Measurements from ENCODE around the gene RWDD1. TPM values are rescaled to one million over a fixed set of nuclear protein-coding genes. Genes with fewer than 3 reads are reported as not detected.

RWDD1 gene
- total and polyA plus RNA-seq, 2 donors (not counting 1 experiment from before 2014, with no cell fraction given), result 22.8 to 60.3 TPM

DNA sequence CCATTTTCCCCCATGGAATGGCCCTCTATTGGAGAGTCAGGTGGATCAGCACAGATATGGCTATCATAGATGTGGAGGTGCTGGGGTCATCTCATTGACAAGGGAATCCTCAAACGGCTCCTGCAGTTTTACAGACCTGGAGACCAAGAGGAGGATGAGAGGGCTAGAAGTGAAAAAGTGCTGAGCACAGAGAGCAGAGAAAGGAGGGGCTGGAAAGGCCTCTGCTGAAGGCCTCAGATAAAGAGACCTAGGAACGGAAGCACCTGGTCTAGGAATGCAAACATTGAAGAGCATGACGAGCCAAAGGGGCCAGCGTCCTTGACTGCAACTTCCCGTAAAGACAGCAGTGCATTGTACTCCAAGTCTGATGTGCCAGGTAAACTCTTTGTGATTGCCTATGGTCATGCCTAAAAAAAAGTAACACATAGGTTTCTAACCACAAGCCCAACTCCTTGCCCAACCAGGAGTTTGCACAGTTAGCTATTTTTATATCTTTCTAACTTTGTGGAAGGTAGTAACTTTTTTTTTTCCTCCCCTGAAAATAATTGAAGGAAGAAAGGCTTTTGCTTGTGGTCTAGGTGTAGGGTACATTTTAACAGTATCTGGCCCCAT, 60.2 kb downstream of the RWDD1 start:
- Histone ChIP-seq H3K9me3 (ENCODE audit: control insufficient read depth, insufficient read depth, low read depth, low read length) (no peaks in the 10 kb centered on the region), H3K36me3 (ENCODE audit: control insufficient read depth, insufficient read depth, low read length) (no peaks in the 10 kb centered on the region), H3K9ac (ENCODE audit: insufficient read depth, low read length) (no peak overlapping the region), H3K27me3 (ENCODE audit: control insufficient read depth, insufficient read depth, low read length) (no peaks in the 10 kb centered on the region), H3K4me1 (ENCODE audit: control insufficient read depth, extremely low read depth, insufficient read depth, low read length) (no peaks in the 10 kb centered on the region), H4K20me1 (ENCODE audit: control insufficient read depth, extremely low read depth, insufficient read depth, low read length) (no peaks in the 10 kb centered on the region), H3K27ac (ENCODE audit: insufficient read depth, low read length) (no peak overlapping the region), H3K79me2 (ENCODE audit: control insufficient read depth, insufficient read depth, low read length) (no peaks in the 10 kb centered on the region), H2AFZ (ENCODE audit: low read length) (no peak overlapping the region), H3K4me3 (replicated peaks in 1 of 4; ENCODE audit: control extremely low read depth in 1 of 4, insufficient read depth in 1 of 4, low read depth in 3 of 4, low read length in 4 of 4) (no peak overlapping the region), H3K4me2 (ENCODE audit: extremely low read depth, insufficient read depth, low read length) (no peak overlapping the region)
- TF ChIP-seq, protein P1, sequence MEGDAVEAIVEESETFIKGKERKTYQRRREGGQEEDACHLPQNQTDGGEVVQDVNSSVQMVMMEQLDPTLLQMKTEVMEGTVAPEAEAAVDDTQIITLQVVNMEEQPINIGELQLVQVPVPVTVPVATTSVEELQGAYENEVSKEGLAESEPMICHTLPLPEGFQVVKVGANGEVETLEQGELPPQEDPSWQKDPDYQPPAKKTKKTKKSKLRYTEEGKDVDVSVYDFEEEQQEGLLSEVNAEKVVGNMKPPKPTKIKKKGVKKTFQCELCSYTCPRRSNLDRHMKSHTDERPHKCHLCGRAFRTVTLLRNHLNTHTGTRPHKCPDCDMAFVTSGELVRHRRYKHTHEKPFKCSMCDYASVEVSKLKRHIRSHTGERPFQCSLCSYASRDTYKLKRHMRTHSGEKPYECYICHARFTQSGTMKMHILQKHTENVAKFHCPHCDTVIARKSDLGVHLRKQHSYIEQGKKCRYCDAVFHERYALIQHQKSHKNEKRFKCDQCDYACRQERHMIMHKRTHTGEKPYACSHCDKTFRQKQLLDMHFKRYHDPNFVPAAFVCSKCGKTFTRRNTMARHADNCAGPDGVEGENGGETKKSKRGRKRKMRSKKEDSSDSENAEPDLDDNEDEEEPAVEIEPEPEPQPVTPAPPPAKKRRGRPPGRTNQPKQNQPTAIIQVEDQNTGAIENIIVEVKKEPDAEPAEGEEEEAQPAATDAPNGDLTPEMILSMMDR (conservative IDR thresholded peaks at IDR 0.05 in 1 of 2, IDR thresholded peaks at IDR 0.05 in 1 of 2; ENCODE audit: low read depth in 1 of 2, low read length in 2 of 2), result no peak
- TF ChIP-seq EZH2 (IDR thresholded peaks at IDR 0.05; ENCODE audit: low read length, missing control alignments), result no peak
- no peak for DNase-seq (ENCODE audit: low read depth in 2 of 2)

DNA sequence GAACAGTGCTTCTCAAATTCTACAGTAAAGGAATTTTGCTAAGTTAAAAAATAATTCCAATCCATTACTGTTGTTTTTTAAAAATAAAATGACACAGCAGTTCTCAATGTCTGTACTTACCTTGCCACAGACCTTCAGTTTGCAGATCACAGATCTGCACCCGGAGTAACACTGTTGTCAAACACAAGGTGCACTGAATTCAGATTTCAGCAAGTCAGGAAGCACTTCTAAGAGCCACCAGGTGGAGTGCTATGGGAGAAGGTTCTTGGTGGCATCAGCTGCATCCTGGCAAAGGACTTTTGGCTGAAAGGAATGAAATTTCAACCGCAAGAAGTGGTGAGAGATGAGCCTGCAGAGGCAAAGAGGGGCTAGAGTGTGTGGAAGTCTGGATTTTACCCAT, 62.4 kb downstream of the RWDD1 start:
- no peak overlapping the region for H3K9ac ChIP-seq (ENCODE audit: insufficient read depth, low read length)
- no peaks in the 10 kb centered on the region for H3K36me3 ChIP-seq (ENCODE audit: control insufficient read depth, insufficient read depth, low read length)
- no peaks in the 10 kb centered on the region for H3K9me3 ChIP-seq (ENCODE audit: control insufficient read depth, insufficient read depth, low read depth, low read length)
- no peak overlapping the region for H2AFZ ChIP-seq (ENCODE audit: low read length)
- H3K27ac ChIP-seq (ENCODE audit: insufficient read depth, low read length), result no peak overlapping the region
- no peak overlapping the region for H3K4me3 ChIP-seq (replicated peaks in 1 of 4; ENCODE audit: control extremely low read depth in 1 of 4, insufficient read depth in 1 of 4, low read depth in 3 of 4, low read length in 4 of 4)
- TF ChIP-seq EZH2 (IDR thresholded peaks at IDR 0.05; ENCODE audit: low read length, missing control alignments), result no peak
- TF ChIP-seq, protein P1 (conservative IDR thresholded peaks at IDR 0.05 in 1 of 2, IDR thresholded peaks at IDR 0.05 in 1 of 2; ENCODE audit: low read depth in 1 of 2, low read length in 2 of 2), result peak in 1 of 2 donors; percentile 21
- H3K79me2 ChIP-seq (ENCODE audit: control insufficient read depth, insufficient read depth, low read length), result no peaks in the 10 kb centered on the region
- no peaks in the 10 kb centered on the region for H4K20me1 ChIP-seq (ENCODE audit: control insufficient read depth, extremely low read depth, insufficient read depth, low read length)
- H3K4me1 ChIP-seq (ENCODE audit: control insufficient read depth, extremely low read depth, insufficient read depth, low read length), result no peaks in the 10 kb centered on the region
- no peak for DNase-seq (ENCODE audit: low read depth in 2 of 2)
- H3K4me2 ChIP-seq (ENCODE audit: extremely low read depth, insufficient read depth, low read length), result no peak overlapping the region
- no peaks in the 10 kb centered on the region for H3K27me3 ChIP-seq (ENCODE audit: control insufficient read depth, insufficient read depth, low read length)

Other genes starting within 250 kb of the RWDD1 start
- gene DSE, start 200.6 kb upstream of the RWDD1 start, total RNA-seq, result 89.2 and 106 TPM in 2 replicates
- 29.0 and 71.0 TPM in 2 replicates for gene DSE, start 200.6 kb upstream of the RWDD1 start, polyA plus RNA-seq
- gene CALHM6, start 110.1 kb upstream of the RWDD1 start, total RNA-seq, result 0.33 and 1.0 TPM in 2 replicates
- 0.18 and 1.3 TPM in 2 replicates for gene CALHM6, start 110.1 kb upstream of the RWDD1 start, polyA plus RNA-seq
- gene CALHM5, start 59.9 kb upstream of the RWDD1 start, total RNA-seq, result 4.1 and 4.4 TPM in 2 replicates
- gene CALHM5, start 59.9 kb upstream of the RWDD1 start, polyA plus RNA-seq, result 3.2 and 8.3 TPM in 2 replicates
- under 0.01 TPM in 2 replicates for gene TRAPPC3L, start 25.8 kb upstream of the RWDD1 start, total RNA-seq
- 0.02 and 0.05 TPM in 2 replicates for gene TRAPPC3L, start 25.8 kb upstream of the RWDD1 start, polyA plus RNA-seq
- not detected in 2 replicates for gene CALHM4, start 17.8 kb upstream of the RWDD1 start, total RNA-seq
- gene CALHM4, start 17.8 kb upstream of the RWDD1 start, polyA plus RNA-seq, result not detected in 2 replicates
- under 0.01 and 0.17 TPM in 2 replicates for gene RSPH4A, start 45.0 kb downstream of the RWDD1 start, total RNA-seq
- 0.14 and 0.18 TPM in 2 replicates for gene RSPH4A, start 45.0 kb downstream of the RWDD1 start, polyA plus RNA-seq
- gene ZUP1, start 97.3 kb downstream of the RWDD1 start, total RNA-seq, result 16.9 and 17.0 TPM in 2 replicates
- gene ZUP1, start 97.3 kb downstream of the RWDD1 start, polyA plus RNA-seq, result 6.7 and 10.0 TPM in 2 replicates
- gene KPNA5, start 109.7 kb downstream of the RWDD1 start, total RNA-seq, result 10.0 and 11.6 TPM in 2 replicates
- 5.2 and 7.9 TPM in 2 replicates for gene KPNA5, start 109.7 kb downstream of the RWDD1 start, polyA plus RNA-seq
- gene FAM162B, start 194.2 kb downstream of the RWDD1 start, total RNA-seq, result 13.1 and 16.2 TPM in 2 replicates
- 8.8 and 35.0 TPM in 2 replicates for gene FAM162B, start 194.2 kb downstream of the RWDD1 start, polyA plus RNA-seq